Activated CD4-positive, alpha-beta T cell treated with anti-CD3 and anti-CD28 coated beads, Interleukin-2, amount 10 ng/mL, durations not matched to agents 24 days and 14 days (primary cell): ENCODE measurements around the gene ATE1. TPM values are rescaled to one million over a fixed set of nuclear protein-coding genes. Genes with fewer than 3 reads are reported as not detected.

Experiments
- DNase-seq: peaks from one replicate; pipeline ENCODE4 v3.0.0; 2022
- H3K27ac Mint-ChIP-seq: one replicate; pipeline ENCODE4 v1.8.0; 2022; ENCODE audit warnings: mild to moderate bottlenecking, mixed read lengths
- H3K27me3 Mint-ChIP-seq: one replicate; pipeline ENCODE4 v1.8.0; 2022; ENCODE audit warnings: mixed read lengths
- H3K36me3 Mint-ChIP-seq: one replicate; pipeline ENCODE4 v1.8.0; 2022; ENCODE audit warnings: low read depth, mild to moderate bottlenecking, mixed read lengths
- H3K4me1 Mint-ChIP-seq: one replicate; pipeline ENCODE4 v1.8.0; 2021; ENCODE audit warnings: mixed read lengths
- H3K4me3 Mint-ChIP-seq: one replicate; pipeline ENCODE4 v1.8.0; 2022; ENCODE audit warnings: mild to moderate bottlenecking, moderate library complexity, mixed read lengths
- H3K9me3 Mint-ChIP-seq: one replicate; pipeline ENCODE4 v1.8.0; 2021; ENCODE audit warnings: mixed read lengths
- intact Hi-C: fragments of 100-400 bp; cut with micrococcal nuclease; formaldehyde crosslinking; loops from one replicate; pipeline ENCODE4 v1.15.1; 2023
- total RNA-seq: library from RNA; stranded (reverse); gene quantifications from 2 replicates; pipeline ENCODE4 v1.2.3, GENCODE V29; 2022

The ATE1 gene
- total RNA-seq, 1 donor from 2014 or later = 39.1 TPM

DNA sequence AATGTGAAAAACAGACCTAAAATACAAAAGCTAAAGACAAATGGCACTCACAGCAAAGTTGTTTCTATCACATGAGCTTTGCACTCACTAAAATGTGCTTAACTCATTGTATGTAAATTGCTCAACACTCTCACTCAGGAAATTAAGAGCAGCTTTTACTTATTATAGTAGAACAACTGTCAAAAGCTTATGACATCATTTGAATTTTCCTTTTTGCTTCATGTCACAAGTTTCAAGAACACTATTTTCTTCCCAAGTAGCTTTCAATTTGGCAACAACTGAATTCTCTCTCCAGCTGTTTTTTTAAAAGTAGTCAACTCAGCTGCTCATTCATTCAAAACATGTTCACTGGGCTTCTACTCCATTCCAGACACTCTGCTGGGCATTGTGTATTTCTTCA is 46.9 kb downstream of the ATE1 start:
- intact Hi-C loops = loop anchor here (10.0 kb wide), 1 partner anchor 276 kb away; no protein-coding TSS in a partner anchor
- Mint-ChIP-seq H3K27ac (no peak overlapping the region), H3K4me1 (peaks cover 2% of the 10 kb centered on the region)

GRCh38 chr10:121879476-121879875 is 48.4 kb downstream of the ATE1 start:
- no peak for DNase-seq
- H3K4me3 Mint-ChIP-seq = no peak overlapping the region
- no peaks in the 10 kb centered on the region for H3K27me3 Mint-ChIP-seq
- no peaks in the 10 kb centered on the region for H3K9me3 Mint-ChIP-seq
- peaks cover 2% of the 10 kb centered on the region for H3K4me1 Mint-ChIP-seq
- peaks cover 14% of the 10 kb centered on the region for H3K36me3 Mint-ChIP-seq
- intact Hi-C loops = no loop called here
- no peak overlapping the region for H3K27ac Mint-ChIP-seq

More for the DNA sequence above, 46.9 kb downstream of the ATE1 start:
- no peak overlapping the region for H3K4me3 Mint-ChIP-seq
- DNase-seq = no peak
- H3K9me3 Mint-ChIP-seq = no peaks in the 10 kb centered on the region
- no peaks in the 10 kb centered on the region for H3K27me3 Mint-ChIP-seq
- H3K36me3 Mint-ChIP-seq = peaks cover 14% of the 10 kb centered on the region

- Mint-ChIP-seq H3K27me3 (no peaks in the 10 kb centered on the region), H3K4me1 (peaks cover 2% of the 10 kb centered on the region), H3K36me3 (peaks cover 17% of the 10 kb centered on the region)
Observed at GRCh38 chr10:121873236-121873635, 54.6 kb downstream of the ATE1 start.

DNA sequence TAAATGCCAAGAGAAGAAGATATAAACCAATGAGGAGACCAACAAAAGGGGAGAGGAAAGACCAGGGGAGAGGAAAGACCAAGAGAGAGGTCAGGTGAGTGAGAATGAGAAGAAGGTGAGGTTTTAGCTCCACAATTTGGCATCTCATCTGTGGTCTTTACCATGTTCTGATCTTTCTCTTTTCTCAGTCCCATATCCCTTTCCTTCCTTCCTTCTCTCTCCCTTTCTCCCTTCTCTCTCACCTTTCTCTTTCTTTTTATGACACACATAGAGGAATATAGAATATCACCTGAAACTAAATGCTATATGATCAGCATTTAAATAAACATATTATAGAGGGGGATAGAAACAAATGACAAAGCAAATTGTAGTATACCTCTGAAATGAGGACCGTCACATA is 57.4 kb downstream of the ATE1 start:
- intact Hi-C loops = no loop called here
- Mint-ChIP-seq H3K9me3 (no peaks in the 10 kb centered on the region), H3K36me3 (peaks cover 12% of the 10 kb centered on the region), H3K27ac (no peak overlapping the region), H3K4me1 (no peaks in the 10 kb centered on the region), H3K4me3 (no peak overlapping the region), H3K27me3 (no peaks in the 10 kb centered on the region)
- DNase-seq = no peak

More at GRCh38 chr10:121873236-121873635, 54.6 kb downstream of the ATE1 start:
- Mint-ChIP-seq H3K27ac (no peak overlapping the region), H3K9me3 (no peaks in the 10 kb centered on the region), H3K4me3 (no peak overlapping the region)
- intact Hi-C loops = no loop called here
- no peak for DNase-seq

- no peak overlapping the region for H3K27ac Mint-ChIP-seq
- H3K4me1 Mint-ChIP-seq = no peaks in the 10 kb centered on the region
- H3K27me3 Mint-ChIP-seq = no peaks in the 10 kb centered on the region
- peaks cover 19% of the 10 kb centered on the region for H3K36me3 Mint-ChIP-seq
- no peak overlapping the region for H3K4me3 Mint-ChIP-seq
- no peak for DNase-seq
- no peaks in the 10 kb centered on the region for H3K9me3 Mint-ChIP-seq
- intact Hi-C loops = no loop called here
Observed at GRCh38 chr10:121865554-121865953, 62.3 kb downstream of the ATE1 start.

- Mint-ChIP-seq H3K27me3 (no peaks in the 10 kb centered on the region), H3K4me3 (no peak overlapping the region)
- intact Hi-C loops = no loop called here
Observed at GRCh38 chr10:121864653-121865052, 63.2 kb downstream of the ATE1 start.

GRCh38 chr10:121864168-121864567 is 63.7 kb downstream of the ATE1 start:
- no peak overlapping the region for H3K4me3 Mint-ChIP-seq
- no peaks in the 10 kb centered on the region for H3K4me1 Mint-ChIP-seq
- no peaks in the 10 kb centered on the region for H3K27me3 Mint-ChIP-seq
- intact Hi-C loops = no loop called here
- peaks cover 16% of the 10 kb centered on the region for H3K36me3 Mint-ChIP-seq
- no peaks in the 10 kb centered on the region for H3K9me3 Mint-ChIP-seq
- no peak for DNase-seq
- H3K27ac Mint-ChIP-seq = no peak overlapping the region

More at GRCh38 chr10:121864653-121865052, 63.2 kb downstream of the ATE1 start:
- H3K36me3 Mint-ChIP-seq = peaks cover 17% of the 10 kb centered on the region
- DNase-seq = no peak
- no peaks in the 10 kb centered on the region for H3K9me3 Mint-ChIP-seq
- H3K4me1 Mint-ChIP-seq = no peaks in the 10 kb centered on the region
- no peak overlapping the region for H3K27ac Mint-ChIP-seq

DNA sequence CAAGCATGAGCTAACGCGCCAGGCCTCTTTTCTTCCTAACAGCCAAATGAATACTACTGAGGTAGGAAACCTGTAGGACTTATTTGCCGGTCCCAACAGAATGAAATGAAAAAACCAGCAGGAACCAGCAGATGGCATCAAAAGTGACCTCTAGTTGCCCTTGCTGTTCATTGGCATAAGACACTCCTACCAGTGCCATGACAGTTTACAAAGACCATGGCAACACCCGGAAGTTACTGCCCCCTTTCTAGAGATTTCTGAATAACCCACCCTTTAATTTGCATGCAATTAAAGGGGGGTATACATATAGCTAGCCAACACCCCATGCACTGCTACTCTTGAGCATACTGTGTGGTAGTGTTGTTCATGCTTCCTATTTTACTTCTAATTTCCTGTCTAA is 65.2 kb downstream of the ATE1 start:
- DNase-seq = no peak
- Mint-ChIP-seq H3K9me3 (peaks cover 6% of the 10 kb centered on the region), H3K27ac (no peak overlapping the region), H3K27me3 (no peaks in the 10 kb centered on the region), H3K4me1 (no peaks in the 10 kb centered on the region), H3K4me3 (no peak overlapping the region), H3K36me3 (peaks cover 15% of the 10 kb centered on the region)
- intact Hi-C loops = no loop called here

DNA sequence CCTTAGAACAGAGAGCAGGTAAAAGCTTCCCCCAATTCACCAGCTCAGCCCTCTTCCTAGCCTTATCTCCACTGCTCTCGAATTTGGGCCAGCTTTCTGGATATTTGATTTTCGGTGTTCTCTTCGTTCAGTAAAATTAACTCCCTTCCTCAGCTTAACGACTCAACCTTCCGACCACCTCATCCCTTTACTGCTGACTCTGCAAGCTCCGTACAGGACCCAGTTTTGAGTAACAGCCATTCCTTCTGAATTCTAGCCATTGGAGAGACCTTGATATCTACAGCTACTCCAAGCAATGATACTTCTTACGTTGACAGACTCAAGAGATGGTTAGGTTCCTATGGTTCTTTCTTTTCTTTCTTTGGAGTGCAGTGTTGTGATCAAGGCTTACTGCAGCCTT is 65.8 kb downstream of the ATE1 start:
- Mint-ChIP-seq H3K4me1 (no peaks in the 10 kb centered on the region), H3K27ac (no peak overlapping the region), H3K9me3 (peaks cover 11% of the 10 kb centered on the region), H3K27me3 (no peaks in the 10 kb centered on the region), H3K36me3 (peaks cover 16% of the 10 kb centered on the region), H3K4me3 (no peak overlapping the region)
- DNase-seq = no peak
- intact Hi-C loops = no loop called here

- no peak overlapping the region for H3K27ac Mint-ChIP-seq
- intact Hi-C loops = no loop called here
- no peak overlapping the region for H3K4me3 Mint-ChIP-seq
- no peak for DNase-seq
- no peaks in the 10 kb centered on the region for H3K4me1 Mint-ChIP-seq
- no peaks in the 10 kb centered on the region for H3K27me3 Mint-ChIP-seq
- H3K9me3 Mint-ChIP-seq = peaks cover 11% of the 10 kb centered on the region
- H3K36me3 Mint-ChIP-seq = peaks cover 18% of the 10 kb centered on the region
Observed at GRCh38 chr10:121860810-121861209, 67.0 kb downstream of the ATE1 start.

DNA sequence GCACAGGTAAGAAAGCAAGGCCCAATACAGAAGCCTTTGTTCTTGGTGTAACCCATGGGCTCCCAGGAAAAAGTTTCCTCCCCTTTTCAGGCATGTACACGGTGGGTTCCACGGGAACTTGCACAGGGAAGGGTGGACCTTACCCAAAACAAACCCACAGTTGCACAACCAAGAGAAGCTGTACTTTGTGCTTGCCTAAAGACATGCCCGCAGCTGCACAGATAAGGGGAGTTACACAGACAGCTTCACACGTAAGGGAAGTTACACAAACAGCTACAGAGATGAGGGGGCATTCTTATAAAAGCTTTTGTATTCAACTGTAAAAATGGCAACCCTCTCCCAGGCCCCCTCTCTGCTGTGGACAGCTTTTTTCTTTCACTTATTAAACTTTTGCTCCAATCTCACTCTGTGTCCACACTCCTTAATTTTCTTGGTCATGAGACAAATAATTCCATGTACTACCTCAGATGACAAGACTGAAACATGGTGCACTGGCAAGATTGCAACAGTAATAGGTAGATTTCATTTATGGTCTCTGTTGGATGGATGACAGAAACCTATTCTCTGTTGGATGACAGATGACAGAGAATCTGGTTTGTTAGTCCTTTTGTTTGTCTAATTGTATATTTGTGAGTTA is 72.9 kb downstream of the ATE1 start:
- no peak for DNase-seq
- Mint-ChIP-seq H3K36me3 (peaks cover 29% of the 10 kb centered on the region), H3K4me1 (no peaks in the 10 kb centered on the region), H3K9me3 (peaks cover 11% of the 10 kb centered on the region), H3K27ac (no peak overlapping the region), H3K27me3 (no peaks in the 10 kb centered on the region), H3K4me3 (no peak overlapping the region)
- intact Hi-C loops = no loop called here

DNA sequence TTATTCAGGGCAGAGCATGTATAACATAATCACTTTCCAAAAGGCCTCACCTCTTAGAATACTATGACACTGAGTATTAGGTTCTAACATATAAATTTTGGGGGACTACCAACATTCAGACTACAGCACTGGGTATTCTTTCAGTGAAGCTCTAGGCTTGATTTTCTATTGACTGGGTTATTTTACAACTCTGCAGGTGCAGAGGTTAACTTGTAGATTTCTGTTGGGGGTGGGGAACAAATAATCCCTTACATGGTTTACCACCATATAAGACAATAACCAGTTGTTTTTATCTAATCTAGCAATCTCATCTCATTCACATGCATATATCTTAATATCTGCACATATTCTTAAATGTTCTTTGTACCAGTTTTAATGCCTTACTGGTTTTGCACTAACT is 73.9 kb downstream of the ATE1 start:
- Mint-ChIP-seq H3K27ac (no peak overlapping the region), H3K4me1 (no peaks in the 10 kb centered on the region), H3K27me3 (no peaks in the 10 kb centered on the region), H3K4me3 (no peak overlapping the region), H3K36me3 (peaks cover 38% of the 10 kb centered on the region), H3K9me3 (peaks cover 11% of the 10 kb centered on the region)
- intact Hi-C loops = no loop called here
- no peak for DNase-seq

GRCh38 chr10:121851786-121852185 is 76.0 kb downstream of the ATE1 start:
- no peaks in the 10 kb centered on the region for H3K9me3 Mint-ChIP-seq
- peaks cover 37% of the 10 kb centered on the region for H3K36me3 Mint-ChIP-seq
- H3K4me1 Mint-ChIP-seq = no peaks in the 10 kb centered on the region
- no peaks in the 10 kb centered on the region for H3K27me3 Mint-ChIP-seq
- intact Hi-C loops = no loop called here
- no peak overlapping the region for H3K27ac Mint-ChIP-seq
- no peak for DNase-seq
- H3K4me3 Mint-ChIP-seq = no peak overlapping the region

- H3K27ac Mint-ChIP-seq = no peak overlapping the region
- H3K4me1 Mint-ChIP-seq = peaks cover 3% of the 10 kb centered on the region
- H3K9me3 Mint-ChIP-seq = peaks cover 13% of the 10 kb centered on the region
- intact Hi-C loops = loop anchor here (10.0 kb wide), 1 partner anchor 93 kb away; no protein-coding TSS in a partner anchor
- no peak for DNase-seq
- no peak overlapping the region for H3K4me3 Mint-ChIP-seq
- no peaks in the 10 kb centered on the region for H3K27me3 Mint-ChIP-seq
- H3K36me3 Mint-ChIP-seq = peaks cover 46% of the 10 kb centered on the region
Observed at GRCh38 chr10:121848082-121848481, 79.7 kb downstream of the ATE1 start.

GRCh38 chr10:121846555-121846954 is 81.3 kb downstream of the ATE1 start:
- Mint-ChIP-seq H3K27ac (no peak overlapping the region), H3K4me1 (peaks cover 3% of the 10 kb centered on the region), H3K4me3 (no peak overlapping the region), H3K27me3 (no peaks in the 10 kb centered on the region), H3K9me3 (peaks cover 13% of the 10 kb centered on the region), H3K36me3 (peaks cover 46% of the 10 kb centered on the region)
- intact Hi-C loops = loop anchor here (10.0 kb wide), 1 partner anchor 92 kb away; no protein-coding TSS in a partner anchor
- DNase-seq = no peak
